ENCODE measurements around the gene CARM1. TPM values are rescaled to one million over a fixed set of nuclear protein-coding genes. Genes with fewer than 3 reads are reported as not detected.

The CARM1 gene
- total and polyA plus RNA-seq, 2 donors (not counting 1 experiment from before 2014, with no cell fraction given): 33.0 to 34.3 TPM

DNA sequence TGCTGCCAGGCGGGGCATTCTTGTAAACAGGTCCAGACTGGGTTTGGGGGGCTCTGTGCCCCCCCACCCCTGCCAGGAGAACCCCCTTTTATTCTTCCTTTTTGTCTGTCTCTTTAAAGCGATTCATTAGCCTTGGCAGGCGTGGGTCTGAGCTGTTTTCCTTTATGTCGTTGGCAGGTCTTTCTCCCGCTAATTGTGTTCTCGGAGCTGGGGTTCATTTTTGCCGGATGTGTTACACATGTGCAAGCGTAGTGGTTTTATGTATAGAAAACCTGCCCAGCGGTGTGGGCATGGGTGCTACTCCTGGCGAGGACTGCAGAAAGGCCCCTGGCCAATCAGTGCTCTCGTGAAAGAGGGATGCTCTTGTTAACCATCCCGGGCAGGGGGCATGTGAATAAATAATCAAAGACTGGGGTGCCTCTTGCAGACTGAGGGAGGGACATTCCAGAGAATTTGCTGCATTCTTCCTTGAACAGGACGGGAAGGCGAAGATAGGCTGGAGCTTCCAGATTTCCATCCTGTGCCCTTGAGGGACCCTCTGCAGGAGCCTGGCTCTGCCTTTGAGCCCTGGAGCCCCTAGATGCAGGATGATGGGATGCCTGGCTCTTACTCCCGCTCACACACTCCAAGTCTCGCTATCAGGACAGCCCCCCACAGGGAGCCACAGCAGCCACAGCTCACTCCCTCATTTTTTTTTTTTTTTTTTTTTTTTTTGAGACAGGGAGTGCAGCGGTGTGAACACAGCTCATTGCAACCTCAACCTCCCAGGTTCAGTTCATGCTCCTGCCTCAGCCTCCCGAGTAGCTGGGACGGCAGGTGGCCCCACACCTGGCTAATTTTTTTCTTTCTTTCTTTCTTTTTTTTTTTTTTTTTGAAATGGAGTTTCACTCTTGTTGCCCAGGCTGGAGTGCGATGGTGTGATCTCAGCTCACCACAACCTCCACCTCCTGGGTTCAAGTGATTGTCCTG, 14.1 kb downstream of the CARM1 start:
- TF ChIP-seq, protein P1, sequence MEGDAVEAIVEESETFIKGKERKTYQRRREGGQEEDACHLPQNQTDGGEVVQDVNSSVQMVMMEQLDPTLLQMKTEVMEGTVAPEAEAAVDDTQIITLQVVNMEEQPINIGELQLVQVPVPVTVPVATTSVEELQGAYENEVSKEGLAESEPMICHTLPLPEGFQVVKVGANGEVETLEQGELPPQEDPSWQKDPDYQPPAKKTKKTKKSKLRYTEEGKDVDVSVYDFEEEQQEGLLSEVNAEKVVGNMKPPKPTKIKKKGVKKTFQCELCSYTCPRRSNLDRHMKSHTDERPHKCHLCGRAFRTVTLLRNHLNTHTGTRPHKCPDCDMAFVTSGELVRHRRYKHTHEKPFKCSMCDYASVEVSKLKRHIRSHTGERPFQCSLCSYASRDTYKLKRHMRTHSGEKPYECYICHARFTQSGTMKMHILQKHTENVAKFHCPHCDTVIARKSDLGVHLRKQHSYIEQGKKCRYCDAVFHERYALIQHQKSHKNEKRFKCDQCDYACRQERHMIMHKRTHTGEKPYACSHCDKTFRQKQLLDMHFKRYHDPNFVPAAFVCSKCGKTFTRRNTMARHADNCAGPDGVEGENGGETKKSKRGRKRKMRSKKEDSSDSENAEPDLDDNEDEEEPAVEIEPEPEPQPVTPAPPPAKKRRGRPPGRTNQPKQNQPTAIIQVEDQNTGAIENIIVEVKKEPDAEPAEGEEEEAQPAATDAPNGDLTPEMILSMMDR (IDR thresholded peaks at IDR 0.05): no peak
- TF ChIP-seq EZH2 (IDR thresholded peaks at IDR 0.05; ENCODE audit: borderline replicate concordance, insufficient read depth, low read depth, low read length, poor library complexity, severe bottlenecking): no peak
- ChIA-PET CTCF (no interaction called here), POLR2A (no interaction called here)
- Histone ChIP-seq H3K9me3 (ENCODE audit: control extremely low read depth in 1 of 3, control insufficient read depth in 2 of 3, insufficient read depth in 1 of 3, low read length in 2 of 3) (no peaks in the 10 kb centered on the region), H3K27ac (ENCODE audit: low read length in 2 of 2) (no peak overlapping the region), H3K36me3 (replicated peaks in 1 of 2; ENCODE audit: control extremely low read depth in 1 of 2, control insufficient read depth in 1 of 2, extremely low read depth in 1 of 2, insufficient read depth in 2 of 2, low read length in 1 of 2) (no peaks in the 10 kb centered on the region), H2AFZ (ENCODE audit: insufficient read depth, low read depth, low read length, poor library complexity, severe bottlenecking) (no peak overlapping the region), H4K20me1 (ENCODE audit: control insufficient read depth, insufficient read depth, low read length, poor library complexity, severe bottlenecking) (peaks cover 76% of the 10 kb centered on the region), H3K79me2 (ENCODE audit: control insufficient read depth, insufficient read depth, low read length) (peaks cover 87% of the 10 kb centered on the region), H3K4me1 (ENCODE audit: control insufficient read depth in 2 of 2, insufficient read depth in 2 of 2, low read length in 2 of 2) (peaks cover 0 to 7% of the 10 kb centered on the region in 2 donors), H3K9ac (ENCODE audit: low read length) (no peak overlapping the region), H3K27me3 (replicated peaks in 1 of 4; ENCODE audit: control extremely low read depth in 1 of 4, control insufficient read depth in 3 of 4, insufficient read depth in 4 of 4, low read length in 3 of 4) (no peaks in the 10 kb centered on the region), H3K4me3 (ENCODE audit: control extremely low read depth in 1 of 5, extremely low read depth in 1 of 5, insufficient read depth in 1 of 5, low read depth in 2 of 5, low read length in 4 of 5) (no peak overlapping the region), H3K4me2 (replicated peaks; ENCODE audit: low read depth, low read length, poor library complexity, severe bottlenecking) (no peak overlapping the region)
- DNase-seq: no peak
- H3K9me3 Mint-ChIP-seq (ENCODE audit: insufficient read depth): no peaks in the 10 kb centered on the region
- ATAC-seq (ENCODE audit: low read depth): no peak
- 97% methylated on average over 13 of the region's 20 CpGs for WGBS (ENCODE audit: insufficient coverage)
- peaks cover 8% of the 10 kb centered on the region for H3K4me1 Mint-ChIP-seq
- no peak overlapping the region for H3K27ac Mint-ChIP-seq
- intact Hi-C loops (cut with micrococcal nuclease): no loop called here
- no peaks in the 10 kb centered on the region for H3K27me3 Mint-ChIP-seq
- H3K4me3 Mint-ChIP-seq: no peak overlapping the region
